Endothelial cell of umbilical vein (primary cell): ENCODE measurements around the gene SLC24A3.

Experiments used
- EZH2 ChIP-seq: IDR thresholded peaks from 2 replicates; pipeline ENCODE4 v1.6.1; 2012; ENCODE audit warnings: borderline replicate concordance, low read depth, mild to moderate bottlenecking, moderate library complexity, low read length, inconsistent platforms; ENCODE audit not compliant: severe bottlenecking
- JUN ChIP-seq: IDR thresholded peaks from 2 replicates; pipeline ENCODE4 v1.6.1; 2011; ENCODE audit warnings: borderline replicate concordance, low read depth; ENCODE audit not compliant: insufficient read length, insufficient read depth
- POLR2A ChIP-seq: IDR thresholded peaks from 2 replicates; pipeline ENCODE4 v1.6.1; 2012; ENCODE audit warnings: low read depth, mild to moderate bottlenecking, control low read depth, low read length
- POLR2AphosphoS5 ChIP-seq: IDR thresholded peaks from 2 replicates; pipeline ENCODE4 v1.6.1; 2012; ENCODE audit warnings: low read depth, mild to moderate bottlenecking, control low read depth, low read length, moderate library complexity; ENCODE audit not compliant: insufficient read depth
- TF ChIP-seq, protein P1 (sequence below), 2 donors: IDR thresholded peaks; 1 replicate in 1 of 2; 2 replicates in 1 of 2; pipeline ENCODE4 v1.5.1; 2011; ENCODE audit warnings: low read length in 2 of 2, mild to moderate bottlenecking in 2 of 2, moderate library complexity in 2 of 2, control low read depth in 1 of 2, inconsistent platforms in 1 of 2, low read depth in 1 of 2; ENCODE audit not compliant: insufficient read depth in 1 of 2; ENCODE audit errors: extremely low read depth in 1 of 2

DNA sequence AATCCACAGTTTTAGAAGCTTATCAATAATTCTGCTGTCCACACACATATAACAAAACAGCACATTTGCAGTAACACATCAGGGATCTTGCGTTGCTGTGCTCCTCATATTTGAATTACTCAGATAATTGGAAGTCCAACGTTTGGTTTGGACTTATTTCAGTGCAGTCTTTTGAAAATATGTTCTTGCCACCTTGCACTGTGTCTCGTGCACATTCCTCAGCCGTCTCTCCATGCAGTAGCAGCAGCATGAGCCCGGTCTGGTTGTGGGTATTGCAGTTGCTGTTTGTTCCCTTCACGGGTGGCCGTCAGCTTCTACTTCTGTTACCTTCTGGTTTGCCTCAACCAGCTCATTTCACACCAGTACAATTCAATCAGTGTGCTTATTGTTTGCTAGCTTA is 215.5 kb downstream of the SLC24A3 start:
- no peak for TF ChIP-seq EZH2
- TF ChIP-seq, protein P1, sequence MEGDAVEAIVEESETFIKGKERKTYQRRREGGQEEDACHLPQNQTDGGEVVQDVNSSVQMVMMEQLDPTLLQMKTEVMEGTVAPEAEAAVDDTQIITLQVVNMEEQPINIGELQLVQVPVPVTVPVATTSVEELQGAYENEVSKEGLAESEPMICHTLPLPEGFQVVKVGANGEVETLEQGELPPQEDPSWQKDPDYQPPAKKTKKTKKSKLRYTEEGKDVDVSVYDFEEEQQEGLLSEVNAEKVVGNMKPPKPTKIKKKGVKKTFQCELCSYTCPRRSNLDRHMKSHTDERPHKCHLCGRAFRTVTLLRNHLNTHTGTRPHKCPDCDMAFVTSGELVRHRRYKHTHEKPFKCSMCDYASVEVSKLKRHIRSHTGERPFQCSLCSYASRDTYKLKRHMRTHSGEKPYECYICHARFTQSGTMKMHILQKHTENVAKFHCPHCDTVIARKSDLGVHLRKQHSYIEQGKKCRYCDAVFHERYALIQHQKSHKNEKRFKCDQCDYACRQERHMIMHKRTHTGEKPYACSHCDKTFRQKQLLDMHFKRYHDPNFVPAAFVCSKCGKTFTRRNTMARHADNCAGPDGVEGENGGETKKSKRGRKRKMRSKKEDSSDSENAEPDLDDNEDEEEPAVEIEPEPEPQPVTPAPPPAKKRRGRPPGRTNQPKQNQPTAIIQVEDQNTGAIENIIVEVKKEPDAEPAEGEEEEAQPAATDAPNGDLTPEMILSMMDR (IDR thresholded peaks at IDR 0.05; ENCODE audit: extremely low read depth in 1 of 2, insufficient read depth in 1 of 2, low read depth in 1 of 2, low read length in 2 of 2): no peak
- TF ChIP-seq POLR2AphosphoS5: no peak
- no peak for TF ChIP-seq POLR2A
- TF ChIP-seq JUN: no peak
